Dermis lymphatic vessel endothelial cell (primary cell): Measurements from ENCODE around the gene WDR5B. TPM values are rescaled to one million over a fixed set of nuclear protein-coding genes. Genes with fewer than 3 reads are reported as not detected.

Source experiments
- total RNA-seq: library from RNA; depleted of rRNA; stranded (reverse); fragments of >200 nt; gene quantifications from 2 replicates; pipeline ENCODE4 v1.2.1, GENCODE V29; 2014

WDR5B gene
- total RNA-seq = 3.7 and 4.7 TPM in 2 replicates

DNA sequence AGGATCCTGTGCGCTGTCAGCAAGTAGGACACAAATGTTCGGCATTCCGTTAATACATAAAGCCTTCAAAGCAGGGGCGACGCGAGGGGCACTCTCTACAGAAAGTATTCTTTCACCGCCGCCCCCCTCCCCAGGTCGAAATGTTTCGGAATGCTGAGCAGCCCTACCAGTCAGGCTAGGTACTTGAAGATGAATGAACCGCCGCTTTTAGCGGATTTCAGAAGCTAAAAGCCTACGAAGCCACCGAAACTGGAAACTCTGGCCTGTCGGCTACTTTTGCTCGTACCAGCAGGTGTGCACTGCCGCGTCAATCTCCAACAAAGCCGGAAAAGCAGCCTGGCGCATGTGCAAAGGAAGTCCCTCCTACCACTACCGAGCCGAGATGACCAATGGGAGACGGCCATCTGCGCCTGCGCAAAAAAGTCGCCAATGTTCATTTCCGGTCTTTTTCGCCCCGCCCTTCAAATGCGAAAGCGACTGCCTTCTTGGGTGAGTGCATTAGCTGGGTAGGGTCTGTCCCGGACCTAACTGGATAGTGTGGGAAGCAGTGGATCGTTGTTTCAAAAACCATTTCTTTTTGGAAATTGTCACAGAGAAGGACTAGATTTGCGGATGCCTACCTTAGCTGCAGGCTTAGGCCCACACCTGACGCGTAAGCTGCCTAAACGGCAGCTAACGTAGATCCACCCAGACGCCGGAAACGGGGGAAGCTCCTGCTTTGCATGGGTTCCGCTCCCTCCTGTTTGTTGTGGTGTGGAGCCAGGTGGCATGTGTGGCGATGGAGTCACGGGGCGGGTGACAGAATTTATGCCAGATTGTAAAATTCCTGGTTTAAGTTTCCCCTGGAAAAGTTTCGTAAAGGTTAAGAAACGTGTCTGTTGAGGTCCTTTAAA lies at the start of gene WDR5B:
TSS of gene WDR5B (minus strand) at position 301 of the 893 bp plus-strand sequence. CDS start 534 bp downstream, outside the sequence.

GRCh38 chr3:122383771-122384697 lies 31.8 kb downstream of the WDR5B start, which contains the start of gene FAM162A:
Gene FAM162A (plus strand): TSS chr3:122384182. CDS start chr3:122384266, 84 bp downstream.

GRCh38 chr3:122382888-122383666 lies 32.8 kb downstream of the WDR5B start, which contains the start of gene MIX23:
Gene MIX23 (minus strand): TSS chr3:122383231. CDS start chr3:122383224, 7 bp downstream.

Other genes with a start within 250 kb of the WDR5B start
- gene CASR, start 232.4 kb downstream of the WDR5B start, total RNA-seq = not detected in 2 replicates
- gene CSTA, start 90.8 kb downstream of the WDR5B start, total RNA-seq = not detected in 2 replicates
- gene MIX23, start 32.8 kb downstream of the WDR5B start, total RNA-seq = 14.3 and 39.7 TPM in 2 replicates
- gene FAM162A, start 31.9 kb downstream of the WDR5B start, total RNA-seq = 5.1 and 8.2 TPM in 2 replicates
- 27.1 and 32.1 TPM in 2 replicates for gene KPNA1, start 98.9 kb upstream of the WDR5B start, total RNA-seq
- 13.8 and 14.3 TPM in 2 replicates for gene PARP9, start 148.2 kb upstream of the WDR5B start, total RNA-seq
- gene DTX3L, start 148.3 kb upstream of the WDR5B start, total RNA-seq = 19.2 and 24.0 TPM in 2 replicates
- gene PARP15, start 161.6 kb upstream of the WDR5B start, total RNA-seq = 0.11 and 0.17 TPM in 2 replicates